ENCODE data around the gene SAMD4A. TPM values are rescaled to one million over a fixed set of nuclear protein-coding genes. Genes with fewer than 3 reads are reported as not detected.

The SAMD4A gene
- polyA plus RNA-seq, 3 donors: 3.2 to 8.6 (median 4.2) TPM

DNA sequence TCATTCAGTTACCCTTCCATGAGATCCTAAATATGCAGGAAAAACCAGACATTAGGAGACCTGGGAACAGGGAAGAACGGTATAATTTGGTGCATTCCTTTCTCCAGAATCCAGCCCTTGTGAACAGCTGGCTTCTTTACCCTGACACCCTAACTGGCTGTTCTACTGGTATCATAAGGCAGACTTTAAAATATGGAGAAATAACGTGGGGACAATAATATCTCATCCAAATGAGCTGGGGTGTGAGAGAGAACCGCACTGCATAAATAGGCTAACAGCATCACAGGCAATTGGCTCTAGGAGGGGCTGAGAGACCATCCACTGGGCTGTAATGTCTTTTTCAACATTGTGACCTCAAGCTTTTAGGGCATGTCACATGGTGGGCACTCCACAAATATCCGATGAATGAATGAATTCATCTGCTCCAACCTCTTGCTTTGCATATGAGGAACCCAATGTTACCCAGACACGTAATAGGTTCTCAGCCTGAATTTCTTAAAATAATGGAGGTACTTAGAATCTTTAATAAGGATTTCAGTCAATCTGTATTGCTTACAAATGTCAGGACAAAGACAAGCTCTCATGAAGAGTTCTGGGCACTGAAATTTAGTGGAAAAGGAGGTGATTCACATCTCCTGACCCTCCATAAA lies 157.9 kb downstream of the SAMD4A start:
- TF ChIP-seq, protein P1, sequence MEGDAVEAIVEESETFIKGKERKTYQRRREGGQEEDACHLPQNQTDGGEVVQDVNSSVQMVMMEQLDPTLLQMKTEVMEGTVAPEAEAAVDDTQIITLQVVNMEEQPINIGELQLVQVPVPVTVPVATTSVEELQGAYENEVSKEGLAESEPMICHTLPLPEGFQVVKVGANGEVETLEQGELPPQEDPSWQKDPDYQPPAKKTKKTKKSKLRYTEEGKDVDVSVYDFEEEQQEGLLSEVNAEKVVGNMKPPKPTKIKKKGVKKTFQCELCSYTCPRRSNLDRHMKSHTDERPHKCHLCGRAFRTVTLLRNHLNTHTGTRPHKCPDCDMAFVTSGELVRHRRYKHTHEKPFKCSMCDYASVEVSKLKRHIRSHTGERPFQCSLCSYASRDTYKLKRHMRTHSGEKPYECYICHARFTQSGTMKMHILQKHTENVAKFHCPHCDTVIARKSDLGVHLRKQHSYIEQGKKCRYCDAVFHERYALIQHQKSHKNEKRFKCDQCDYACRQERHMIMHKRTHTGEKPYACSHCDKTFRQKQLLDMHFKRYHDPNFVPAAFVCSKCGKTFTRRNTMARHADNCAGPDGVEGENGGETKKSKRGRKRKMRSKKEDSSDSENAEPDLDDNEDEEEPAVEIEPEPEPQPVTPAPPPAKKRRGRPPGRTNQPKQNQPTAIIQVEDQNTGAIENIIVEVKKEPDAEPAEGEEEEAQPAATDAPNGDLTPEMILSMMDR (IDR thresholded peaks at IDR 0.05): no peak
- Mint-ChIP-seq H3K27ac (no peak overlapping the region), H3K9me3 (no peaks in the 10 kb centered on the region), H3K36me3 (no peaks in the 10 kb centered on the region), H3K4me1 (peaks cover 10% of the 10 kb centered on the region), H3K27me3 (ENCODE audit: low read depth in 3 of 3) (peaks cover 5 to 7% (median 6%) of the 10 kb centered on the region in 3 donors), H3K4me3 (no peak overlapping the region)
- no peak for DNase-seq
- Histone ChIP-seq H3K36me3 (replicated peaks in 1 of 2; ENCODE audit: control insufficient read depth in 1 of 2, insufficient read depth in 2 of 2, low read length in 2 of 2) (no peaks in the 10 kb centered on the region), H4K20me1 (ENCODE audit: insufficient read depth, low read length) (no peaks in the 10 kb centered on the region), H3K79me2 (ENCODE audit: insufficient read depth, low read length) (no peaks in the 10 kb centered on the region), H2AFZ (ENCODE audit: insufficient read depth, low read depth, low read length, poor library complexity, severe bottlenecking) (no peak overlapping the region), H3K4me3 (replicated peaks in 1 of 3; ENCODE audit: low read depth in 2 of 3, low read length in 3 of 3) (no peak overlapping the region), H3K4me1 (ENCODE audit: control insufficient read depth in 1 of 2, insufficient read depth in 2 of 2, low read length in 2 of 2) (peaks cover 3% of the 10 kb centered on the region in 2 donors), H3K9ac (ENCODE audit: insufficient read depth, low read length, poor library complexity, severe bottlenecking) (no peak overlapping the region), H3K27me3 (ENCODE audit: control insufficient read depth in 2 of 2, insufficient read depth in 2 of 2, low read length in 2 of 2) (no peaks in the 10 kb centered on the region), H3K4me2 (replicated peaks; ENCODE audit: extremely low read depth, low read length, poor library complexity, severe bottlenecking) (no peak overlapping the region), H3K27ac (ENCODE audit: low read depth in 1 of 2, low read length in 2 of 2) (no peak overlapping the region), H3K9me3 (replicated peaks in 1 of 2; ENCODE audit: control insufficient read depth in 1 of 2, insufficient read depth in 1 of 2, low read length in 2 of 2) (no peaks in the 10 kb centered on the region)
- intact Hi-C loops (cut with micrococcal nuclease): no loop called here
- WGBS (ENCODE audit: insufficient coverage): 100% methylated on average over 1 of the region's 5 CpGs

DNA sequence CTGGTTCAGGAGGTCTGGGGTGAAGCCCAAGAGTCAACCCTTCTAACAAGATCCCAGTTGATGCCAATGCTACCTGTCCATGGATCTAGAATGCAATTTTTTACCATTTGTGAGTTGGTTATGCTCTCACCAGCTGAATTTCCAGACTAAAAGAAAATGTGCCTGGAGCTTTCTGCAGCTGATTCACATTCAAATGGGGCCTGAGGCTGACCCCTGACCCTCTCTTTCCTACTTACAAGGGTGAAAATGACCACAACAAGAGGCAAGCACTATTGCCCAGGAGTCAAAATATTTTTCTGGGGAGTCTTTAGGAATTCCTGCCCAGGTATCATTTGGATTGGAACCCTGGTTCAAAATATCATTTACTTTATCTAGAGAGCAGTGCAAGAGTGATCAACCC lies 159.1 kb downstream of the SAMD4A start:
- Histone ChIP-seq H3K4me2 (replicated peaks; ENCODE audit: extremely low read depth, low read length, poor library complexity, severe bottlenecking) (no peak overlapping the region), H3K27ac (ENCODE audit: low read depth in 1 of 2, low read length in 2 of 2) (no peak overlapping the region), H3K27me3 (ENCODE audit: control insufficient read depth in 2 of 2, insufficient read depth in 2 of 2, low read length in 2 of 2) (no peaks in the 10 kb centered on the region), H3K4me1 (ENCODE audit: control insufficient read depth in 1 of 2, insufficient read depth in 2 of 2, low read length in 2 of 2) (peaks cover 14 to 15% of the 10 kb centered on the region in 2 donors), H3K9ac (ENCODE audit: insufficient read depth, low read length, poor library complexity, severe bottlenecking) (no peak overlapping the region), H3K9me3 (replicated peaks in 1 of 2; ENCODE audit: control insufficient read depth in 1 of 2, insufficient read depth in 1 of 2, low read length in 2 of 2) (no peaks in the 10 kb centered on the region), H2AFZ (ENCODE audit: insufficient read depth, low read depth, low read length, poor library complexity, severe bottlenecking) (no peak overlapping the region), H3K36me3 (replicated peaks in 1 of 2; ENCODE audit: control insufficient read depth in 1 of 2, insufficient read depth in 2 of 2, low read length in 2 of 2) (no peaks in the 10 kb centered on the region), H3K4me3 (replicated peaks in 1 of 3; ENCODE audit: low read depth in 2 of 3, low read length in 3 of 3) (no peak overlapping the region), H3K79me2 (ENCODE audit: insufficient read depth, low read length) (no peaks in the 10 kb centered on the region), H4K20me1 (ENCODE audit: insufficient read depth, low read length) (no peaks in the 10 kb centered on the region)
- Mint-ChIP-seq H3K27ac (no peak overlapping the region), H3K9me3 (no peaks in the 10 kb centered on the region), H3K4me1 (peaks cover 19% of the 10 kb centered on the region), H3K36me3 (no peaks in the 10 kb centered on the region), H3K27me3 (ENCODE audit: low read depth in 3 of 3) (peaks cover under 1 to 6% (median 4%) of the 10 kb centered on the region in 3 donors), H3K4me3 (no peak overlapping the region)
- no peak for DNase-seq
- intact Hi-C loops (cut with micrococcal nuclease): no loop called here
- TF ChIP-seq, protein P1 (IDR thresholded peaks at IDR 0.05): no peak
